Panc1 (cell line): ENCODE measurements around the gene NR2E3.

ENCODE experiments used
- CTCF ChIP-seq: fragments of 450-650 bp; IDR thresholded peaks from 2 replicates; pipeline ENCODE4 v1.5.1; 2017; ENCODE audit warnings: mild to moderate bottlenecking
- POLR2AphosphoS5 ChIP-seq: IDR thresholded peaks from 2 replicates; pipeline ENCODE4 v1.6.1; 2012; ENCODE audit warnings: mild to moderate bottlenecking, low read depth, low read length, moderate library complexity
- REST ChIP-seq, 2 experiments: IDR thresholded peaks; 2 replicates each; pipeline ENCODE4 v1.6.1; 2011 to 2012; ENCODE audit warnings: low read depth in 2 of 2, control low read depth in 1 of 2, low read length in 1 of 2, mild to moderate bottlenecking in 1 of 2, moderate library complexity in 1 of 2; ENCODE audit not compliant: insufficient read depth in 1 of 2
- SIN3A ChIP-seq: IDR thresholded peaks from 2 replicates; pipeline ENCODE4 v1.6.1; 2012; ENCODE audit warnings: low read depth, mild to moderate bottlenecking, low read length, moderate library complexity, borderline replicate concordance; ENCODE audit not compliant: insufficient read depth
- TCF7L2 ChIP-seq: IDR thresholded peaks from 2 replicates; pipeline ENCODE4 v1.6.1; 2011; ENCODE audit warnings: mild to moderate bottlenecking, low read depth, low read length, inconsistent platforms

- TF ChIP-seq CTCF (no peak), REST (IDR thresholded peaks at IDR 0.05; ENCODE audit: insufficient read depth in 1 of 2, low read depth in 2 of 2, low read length in 1 of 2) (no peak), POLR2AphosphoS5 (no peak), SIN3A (no peak), TCF7L2 (no peak)
Measured at GRCh38 chr15:71821547-71822129, 11.3 kb downstream of the NR2E3 start.
